Measurements from ENCODE around the gene CPTP.

The CPTP gene

DNA sequence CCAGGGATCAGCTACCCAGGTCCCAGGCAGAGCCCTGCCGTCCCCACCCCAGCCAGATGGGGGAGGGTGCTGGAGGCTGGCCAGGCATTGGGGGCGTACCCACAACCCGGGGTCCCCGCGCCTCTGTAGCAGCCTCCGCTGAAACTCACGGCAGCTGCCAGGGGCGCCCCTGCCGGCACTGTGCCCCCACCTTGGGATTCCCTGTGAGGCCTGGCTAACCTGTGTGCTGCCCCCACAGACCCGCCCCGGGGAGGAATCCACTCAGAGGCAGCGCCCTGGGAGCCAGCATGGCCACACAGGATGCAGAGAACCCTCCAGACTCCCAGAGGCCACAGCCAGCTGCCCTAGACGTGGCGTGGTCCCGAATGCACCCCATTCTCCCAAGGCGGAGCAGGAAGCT, 20.8 kb downstream of the CPTP start:
- no peak for DNase-seq (ENCODE audit: low spot score in 2 of 2)
- no peaks in the 10 kb centered on the region for H3K27me3 ChIP-seq (ENCODE audit: low read depth)
- H3K36me3 ChIP-seq (replicated peaks), result peaks cover 11% of the 10 kb centered on the region
- H3K4me3 ChIP-seq, result no peak overlapping the region
- in situ Hi-C loops (cut with MboI; ENCODE audit: low sequenced_read_pairs), result no loop called here
- no peaks in the 10 kb centered on the region for H3K4me1 ChIP-seq
- no peaks in the 10 kb centered on the region for H3K9me3 ChIP-seq

GRCh38 chr1:1345860-1346500, 21.4 kb downstream of the CPTP start:
- H3K4me3 ChIP-seq, result no peak overlapping the region
- in situ Hi-C loops (cut with MboI; ENCODE audit: low sequenced_read_pairs), result no loop called here
- H3K27me3 ChIP-seq (ENCODE audit: low read depth), result no peaks in the 10 kb centered on the region
- H3K36me3 ChIP-seq (replicated peaks), result peaks cover 10% of the 10 kb centered on the region
- no peaks in the 10 kb centered on the region for H3K9me3 ChIP-seq
- no peaks in the 10 kb centered on the region for H3K4me1 ChIP-seq
- DNase-seq (ENCODE audit: low spot score in 2 of 2), result no peak

GRCh38 chr1:1346501-1346890, 21.9 kb downstream of the CPTP start:
- H3K4me3 ChIP-seq, result no peak overlapping the region
- DNase-seq (ENCODE audit: low spot score in 2 of 2), result no peak
- in situ Hi-C loops (cut with MboI; ENCODE audit: low sequenced_read_pairs), result no loop called here
- peaks cover 5% of the 10 kb centered on the region for H3K36me3 ChIP-seq (replicated peaks)
- H3K4me1 ChIP-seq, result no peaks in the 10 kb centered on the region
- H3K9me3 ChIP-seq, result no peaks in the 10 kb centered on the region
- no peaks in the 10 kb centered on the region for H3K27me3 ChIP-seq (ENCODE audit: low read depth)

- no peaks in the 10 kb centered on the region for H3K9me3 ChIP-seq
- no peak for DNase-seq (ENCODE audit: low spot score in 2 of 2)
- no peaks in the 10 kb centered on the region; the same call in none of the 2 replicates for H3K36me3 ChIP-seq (replicated peaks)
- peak overlapping the region; percentile 57 for H3K4me3 ChIP-seq
- in situ Hi-C loops (cut with MboI; ENCODE audit: low sequenced_read_pairs), result no loop called here
- no peaks in the 10 kb centered on the region for H3K4me1 ChIP-seq
- H3K27me3 ChIP-seq (ENCODE audit: low read depth), result no peaks in the 10 kb centered on the region
Measured at GRCh38 chr1:1347026-1347595, 22.5 kb downstream of the CPTP start.

DNA sequence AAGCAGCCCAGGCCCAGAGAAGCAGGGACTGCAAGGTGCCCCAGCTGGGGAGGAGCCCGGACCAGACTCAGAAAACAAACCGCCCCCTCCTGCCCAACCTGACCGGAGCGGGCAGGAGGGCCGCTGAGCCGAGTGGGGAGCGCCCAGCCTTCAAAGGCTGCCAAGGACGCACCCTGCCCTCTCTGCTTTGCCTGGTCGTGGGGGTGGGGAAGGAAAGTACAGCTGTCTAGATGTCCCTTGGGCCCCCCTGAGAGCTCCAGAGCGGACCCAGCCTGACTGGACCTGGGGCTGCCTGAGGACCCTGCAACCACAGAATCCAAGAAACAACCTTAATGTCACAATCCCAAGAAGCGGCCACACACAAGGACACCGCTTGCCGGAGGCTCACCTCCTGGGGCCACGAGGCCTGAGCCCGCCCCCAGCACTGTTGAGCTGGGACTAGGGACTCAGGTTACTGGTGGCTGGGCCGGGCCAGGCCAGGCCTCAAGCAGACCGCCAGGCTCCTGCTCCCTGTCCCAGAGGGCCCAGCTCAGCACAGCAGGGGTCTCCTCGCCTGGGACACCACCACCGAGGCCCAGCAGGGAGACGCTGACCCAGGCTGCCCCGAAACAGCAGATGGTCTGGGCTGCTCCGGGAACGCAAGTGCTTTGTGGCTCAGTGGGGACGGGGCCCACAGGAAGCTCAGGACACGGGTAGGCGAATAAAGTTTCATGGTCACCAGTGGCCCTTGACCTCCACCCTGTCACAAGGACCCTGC, 23.2 kb downstream of the CPTP start:
- peak; percentile 37 to 72 for DNase-seq (ENCODE audit: low spot score in 2 of 2)
- in situ Hi-C loops (cut with MboI; ENCODE audit: low sequenced_read_pairs), result no loop called here

GRCh38 chr1:1348420-1349255, 24.0 kb downstream of the CPTP start:
- peak overlapping the region; percentile 57 for H3K4me3 ChIP-seq
- 0 out of 2 replicates have a peak, but pooled peaks cover 2% of the 10 kb centered on the region for H3K4me1 ChIP-seq
- no peak for DNase-seq (ENCODE audit: low spot score in 2 of 2)
- in situ Hi-C loops (cut with MboI; ENCODE audit: low sequenced_read_pairs), result no loop called here
- H3K36me3 ChIP-seq (replicated peaks), result no peaks in the 10 kb centered on the region; the same call in 1 of the 2 replicates
- peaks cover 5% of the 10 kb centered on the region for H3K27me3 ChIP-seq (ENCODE audit: low read depth)
- no peaks in the 10 kb centered on the region for H3K9me3 ChIP-seq

More for the DNA sequence above, 23.2 kb downstream of the CPTP start:
- no peaks in the 10 kb centered on the region; the same call in 1 of the 2 replicates for H3K36me3 ChIP-seq (replicated peaks)
- H3K9me3 ChIP-seq, result no peaks in the 10 kb centered on the region
- no peaks in the 10 kb centered on the region for H3K4me1 ChIP-seq
- H3K27me3 ChIP-seq (ENCODE audit: low read depth), result no peaks in the 10 kb centered on the region
- H3K4me3 ChIP-seq, result peak overlapping the region; percentile 57

DNA sequence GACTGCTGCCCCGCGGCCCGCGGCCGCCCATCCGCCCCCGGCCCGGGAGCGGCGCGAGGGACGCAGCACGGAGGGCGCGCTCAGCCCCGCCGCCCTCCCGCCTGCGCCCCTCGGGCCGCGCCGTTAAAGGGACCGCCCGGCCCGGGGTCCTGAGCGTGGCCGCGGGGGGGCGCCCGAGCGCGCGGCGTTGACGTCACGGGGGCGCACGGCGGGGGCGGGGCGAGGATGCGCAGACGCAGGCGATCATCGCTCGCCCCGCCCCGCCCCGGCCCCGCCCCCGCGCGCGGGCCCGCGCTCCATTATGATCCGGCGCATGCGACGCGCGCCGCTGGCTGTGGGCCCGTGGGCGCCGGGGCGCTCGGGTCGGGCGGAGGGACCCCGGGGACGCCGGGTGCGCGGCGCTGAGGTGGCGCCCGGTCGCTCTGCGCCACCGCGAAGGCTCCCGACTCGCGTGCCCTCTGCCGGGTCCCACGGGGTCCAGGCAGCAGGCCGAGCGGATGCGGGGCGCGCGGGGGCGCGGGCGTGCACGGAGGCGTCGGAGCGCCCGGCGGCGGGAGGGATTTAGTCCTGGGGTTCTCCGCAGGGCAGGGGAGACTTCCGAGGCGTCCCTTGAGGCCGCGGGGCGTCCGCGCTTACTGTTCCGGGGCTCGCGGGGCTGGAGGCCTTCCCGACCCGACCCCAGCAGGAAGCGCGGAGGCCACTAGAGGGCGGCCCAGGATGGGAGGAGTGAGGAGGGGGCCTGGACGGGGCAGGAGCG, 24.8 kb downstream of the CPTP start, which contains the start of gene DVL1:
Gene DVL1 (minus strand): TSS at position 163 of the 757 bp plus-strand sequence. CDS start 353 bp downstream, outside the sequence.
- Histone ChIP-seq H3K4me1 (peaks cover 7% of the 10 kb centered on the region), H3K36me3 (replicated peaks) (no peaks in the 10 kb centered on the region; the same call in 1 of the 2 replicates), H3K27me3 (ENCODE audit: low read depth) (peaks cover 13% of the 10 kb centered on the region), H3K9me3 (no peaks in the 10 kb centered on the region), H3K4me3 (peak within 1 kb of the TSS; percentile 57)
- in situ Hi-C loops (cut with MboI; ENCODE audit: low sequenced_read_pairs), result no loop called here
- DNase-seq (ENCODE audit: low spot score in 2 of 2), result peak; percentile 49 to 80

- peaks cover 8% of the 10 kb centered on the region for H3K4me1 ChIP-seq
- DNase-seq (ENCODE audit: low spot score in 2 of 2), result no peak
- no peaks in the 10 kb centered on the region; the same call in 1 of the 2 replicates for H3K36me3 ChIP-seq (replicated peaks)
- H3K9me3 ChIP-seq, result no peaks in the 10 kb centered on the region
- no peak overlapping the region for H3K4me3 ChIP-seq
- in situ Hi-C loops (cut with MboI; ENCODE audit: low sequenced_read_pairs), result no loop called here
- H3K27me3 ChIP-seq (ENCODE audit: low read depth), result peaks cover 17% of the 10 kb centered on the region
Measured at GRCh38 chr1:1351511-1352427, 27.2 kb downstream of the CPTP start.

DNA sequence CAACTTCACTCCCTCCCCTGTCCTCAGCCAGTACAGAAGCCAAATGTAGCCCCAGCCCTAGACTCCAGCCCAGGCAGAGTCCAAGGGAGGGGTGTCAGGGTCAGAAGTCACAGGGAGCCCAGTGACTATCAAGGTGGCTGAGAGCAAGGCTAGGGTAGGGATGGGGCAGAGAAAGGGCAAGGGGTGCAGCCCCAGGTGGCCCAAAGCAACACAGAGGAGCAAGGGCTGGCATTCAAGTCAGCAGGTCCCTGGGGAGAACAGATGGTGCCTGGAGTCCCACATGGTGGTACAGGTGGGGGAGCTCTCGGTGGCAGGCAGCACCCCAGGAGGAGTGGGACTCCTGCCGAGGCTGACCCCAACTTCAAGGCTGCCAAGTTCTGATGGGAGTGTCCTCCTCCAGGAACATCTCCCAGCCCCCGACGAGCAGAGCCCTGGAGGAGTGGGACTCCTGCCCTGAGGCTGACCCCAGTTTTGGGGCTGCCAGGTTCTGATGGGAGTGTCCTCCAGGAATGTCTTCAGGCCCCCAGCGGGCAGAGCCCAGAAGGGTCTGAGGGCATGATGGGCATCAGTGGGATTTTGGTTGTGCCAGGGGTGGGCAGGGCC, 28.3 kb downstream of the CPTP start:
- Histone ChIP-seq H3K27me3 (ENCODE audit: low read depth) (peaks cover 17% of the 10 kb centered on the region), H3K9me3 (no peaks in the 10 kb centered on the region), H3K36me3 (replicated peaks) (no peaks in the 10 kb centered on the region), H3K4me1 (peaks cover 8% of the 10 kb centered on the region), H3K4me3 (no peak overlapping the region)
- in situ Hi-C loops (cut with MboI; ENCODE audit: low sequenced_read_pairs), result no loop called here
- no peak for DNase-seq (ENCODE audit: low spot score in 2 of 2)

DNA sequence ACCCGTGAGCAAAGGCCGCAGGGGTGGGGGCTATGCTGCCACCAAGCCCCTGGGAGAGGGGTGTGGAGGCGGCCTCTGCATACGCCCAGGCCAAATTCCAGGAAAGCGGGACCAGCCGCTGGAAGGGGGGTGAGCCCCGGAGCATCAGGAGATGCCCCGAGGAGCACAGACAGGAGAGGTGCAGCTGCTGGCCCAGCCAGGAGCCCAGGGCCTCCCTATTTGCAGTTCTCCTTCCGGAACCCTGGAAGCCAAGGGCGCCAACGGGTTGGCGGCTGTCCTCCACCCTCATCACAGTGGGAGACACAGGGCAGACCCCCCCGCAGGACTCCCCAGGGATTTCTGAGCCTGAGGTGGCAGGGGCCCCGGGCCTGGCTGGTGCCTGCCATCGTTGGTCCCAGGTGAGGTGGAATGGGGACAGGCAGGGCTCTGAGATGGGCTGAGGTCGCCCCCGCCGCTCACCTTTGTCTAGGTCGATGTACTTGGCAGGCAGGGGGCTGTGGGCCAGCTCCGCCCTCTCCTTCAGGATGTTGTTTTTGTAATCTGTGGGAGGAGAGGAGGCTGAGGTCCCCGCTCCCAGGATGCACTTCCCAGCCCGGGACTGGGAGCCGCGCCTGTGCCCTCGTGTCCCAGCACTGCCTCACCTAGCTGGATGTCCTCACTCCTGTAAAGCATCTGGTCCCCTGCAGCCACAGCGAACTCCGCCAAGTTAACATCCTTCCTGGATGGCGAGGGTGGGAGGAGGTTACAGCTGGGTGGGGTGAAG, 29.0 kb downstream of the CPTP start:
- no peaks in the 10 kb centered on the region for H3K36me3 ChIP-seq (replicated peaks)
- peaks cover 17% of the 10 kb centered on the region for H3K27me3 ChIP-seq (ENCODE audit: low read depth)
- no peaks in the 10 kb centered on the region for H3K9me3 ChIP-seq
- H3K4me1 ChIP-seq, result peaks cover 8% of the 10 kb centered on the region
- DNase-seq (ENCODE audit: low spot score in 2 of 2), result peak; percentile 28 to 70
- in situ Hi-C loops (cut with MboI; ENCODE audit: low sequenced_read_pairs), result no loop called here
- H3K4me3 ChIP-seq, result peak overlapping the region; percentile 18
